Stimulated activated CD8-positive, alpha-beta memory T cell treated with anti-CD3 and anti-CD28 coated beads, Interleukin-7, amount 100 ng/mL, for 4 hours (primary cell): ENCODE results near the gene GAS2.

Source experiments
- DNase-seq, 2 donors: peaks; one replicate each; pipeline ENCODE4 v3.0.0-alpha.2; 2020; ENCODE audit warnings: low read depth in 2 of 2

Gene GAS2

DNA sequence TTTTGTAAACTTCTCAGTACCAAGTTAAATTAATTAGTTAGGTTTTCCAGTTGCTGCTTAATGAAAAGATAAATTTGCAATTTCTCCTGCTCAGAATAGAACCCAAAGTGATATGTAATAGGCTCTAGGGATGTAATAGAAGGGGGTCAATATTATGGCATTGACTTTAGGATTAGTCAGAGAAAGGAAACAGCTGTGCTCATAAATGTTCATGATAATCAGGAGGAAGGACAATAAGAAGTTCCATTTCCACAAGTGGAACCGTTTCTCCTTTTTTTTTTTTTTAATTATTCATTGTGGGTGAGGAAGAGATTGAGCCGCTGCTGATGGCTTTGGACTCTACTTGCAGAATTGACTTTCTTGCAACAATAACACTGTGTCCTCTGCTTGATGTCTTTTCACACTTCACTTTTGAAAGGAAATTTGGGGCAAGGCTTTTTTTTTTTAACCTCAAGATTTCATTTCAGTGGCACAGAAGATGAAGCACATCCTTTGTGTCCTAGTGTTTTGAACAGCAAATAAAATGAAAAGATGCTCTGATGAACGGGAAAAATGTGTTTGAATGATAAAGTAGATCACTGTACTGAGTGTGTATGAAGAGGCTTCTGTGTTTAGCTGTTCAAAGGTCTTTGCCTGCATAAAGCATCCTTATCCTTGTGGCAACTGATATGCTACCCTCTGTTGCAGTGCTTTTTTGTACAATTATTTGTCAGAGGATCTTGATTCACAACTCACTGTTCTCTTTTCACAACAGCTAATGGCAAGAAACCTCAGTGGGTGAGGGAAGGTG lies 62.4 kb downstream of the GAS2 start:
- DNase-seq, result no peak

DNA sequence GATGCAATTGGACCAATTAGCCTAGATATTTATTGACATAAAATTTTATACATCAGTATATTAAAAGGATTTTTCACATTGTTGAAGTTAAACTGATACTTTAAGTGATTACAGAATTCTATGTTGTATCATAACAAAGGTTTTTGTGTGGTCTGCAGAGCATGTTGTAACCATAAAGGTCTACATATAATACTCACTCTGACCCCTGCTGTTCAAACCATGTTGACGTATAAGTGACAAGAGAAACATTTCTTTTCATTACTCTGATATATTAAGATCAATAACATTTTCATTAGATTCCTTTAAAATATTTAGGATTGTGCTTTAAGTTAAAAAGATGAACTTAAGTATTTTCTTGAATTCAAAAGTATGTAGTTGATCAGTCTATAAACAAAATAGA lies 63.9 kb downstream of the GAS2 start:
- DNase-seq, result no peak

DNA sequence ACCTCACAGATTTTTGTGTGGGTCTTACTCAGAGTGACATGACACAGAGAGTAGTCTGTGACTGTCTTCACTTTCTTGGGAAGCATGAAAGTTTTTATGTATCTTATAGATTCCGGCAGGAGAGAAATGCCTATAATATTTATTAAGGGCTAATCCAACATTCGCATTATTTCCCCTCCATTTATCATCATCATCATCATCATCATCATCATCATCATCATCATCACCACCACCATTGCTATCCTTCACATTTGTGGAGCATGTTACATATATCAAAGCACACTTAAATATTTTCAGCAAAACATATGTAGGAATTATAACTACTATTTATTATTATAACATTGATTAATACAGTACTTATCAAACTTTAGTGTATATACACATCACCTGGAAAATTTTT lies 66.2 kb downstream of the GAS2 start:
- no peak for DNase-seq

DNA sequence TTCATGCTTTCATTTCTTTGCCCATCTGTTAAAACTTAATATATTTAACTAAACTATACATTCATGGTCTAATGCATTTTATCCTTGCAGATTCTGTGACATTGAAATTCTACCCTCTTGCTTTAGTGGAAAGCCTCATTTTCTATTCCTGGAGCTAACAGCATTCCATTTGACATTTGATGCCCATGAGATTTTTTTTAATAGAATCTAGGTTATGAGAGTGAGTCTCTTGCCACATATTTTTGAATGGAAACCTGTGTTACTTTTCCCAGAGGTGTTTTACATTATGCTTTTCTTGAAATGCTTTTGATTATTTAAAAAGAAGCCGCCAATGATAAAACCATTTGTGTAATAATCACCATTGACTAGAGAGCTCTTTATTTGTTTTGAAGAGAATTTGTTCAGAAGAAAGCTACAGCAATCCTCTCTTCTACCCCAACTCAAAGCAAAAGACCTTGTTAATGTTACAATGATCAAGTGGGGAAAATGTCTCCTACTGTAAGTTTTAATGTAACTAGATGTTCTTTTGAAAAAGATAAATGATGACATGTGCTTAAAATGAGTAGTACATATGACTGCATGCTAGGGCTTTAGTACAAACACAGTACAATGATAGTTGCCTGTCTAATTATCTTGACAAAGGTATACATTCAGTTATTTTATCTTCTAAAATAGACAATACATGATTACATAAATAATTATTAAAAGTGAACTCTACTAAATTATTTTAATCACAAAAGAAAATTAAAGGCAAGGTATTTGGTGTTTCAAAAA lies 67.3 kb downstream of the GAS2 start:
- DNase-seq, result no peak

GRCh38 chr11:22734628-22735345 lies 68.4 kb downstream of the GAS2 start:
- no peak for DNase-seq

DNA sequence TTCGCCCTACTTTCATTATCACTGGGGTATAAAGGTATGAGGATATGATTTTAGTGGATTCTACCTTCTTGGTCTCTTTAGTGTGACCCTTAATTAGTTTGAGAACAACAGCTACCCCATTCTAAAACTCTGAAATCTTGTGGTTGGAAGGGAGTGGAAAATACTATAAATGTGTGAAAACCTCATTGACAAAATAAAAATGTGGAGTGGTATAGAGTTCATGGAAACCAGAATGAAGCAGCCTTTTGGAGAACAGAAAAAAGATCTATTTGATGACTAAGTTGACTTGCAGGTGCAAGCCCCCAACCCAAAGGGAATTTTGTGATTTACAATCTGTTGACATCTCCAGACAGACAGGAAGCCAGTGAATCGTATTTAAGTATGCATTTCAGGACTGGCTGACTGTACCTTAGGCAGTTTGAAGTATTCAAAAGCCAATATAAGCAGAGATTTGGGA lies 75.8 kb downstream of the GAS2 start:
- DNase-seq, result no peak

DNA sequence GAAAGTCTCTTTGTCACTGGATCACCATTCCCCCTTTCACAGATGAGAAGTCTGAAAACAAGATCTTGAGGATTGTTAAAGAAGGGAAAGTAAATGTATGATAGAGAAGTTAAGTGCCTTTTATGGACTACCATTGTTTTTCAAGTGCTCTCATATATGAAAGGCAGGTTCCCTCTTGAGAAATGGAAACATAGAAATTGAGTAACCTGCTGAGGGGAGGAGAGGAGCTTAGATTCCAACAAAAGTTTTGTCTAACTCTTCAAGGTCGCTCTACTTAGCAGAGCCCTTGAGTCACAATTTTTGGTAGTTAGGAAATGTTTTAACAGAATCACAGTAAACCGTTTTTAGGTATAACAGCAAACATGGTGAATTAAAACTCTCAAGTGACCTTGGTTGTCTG lies 83.1 kb downstream of the GAS2 start:
- DNase-seq, result no peak

DNA sequence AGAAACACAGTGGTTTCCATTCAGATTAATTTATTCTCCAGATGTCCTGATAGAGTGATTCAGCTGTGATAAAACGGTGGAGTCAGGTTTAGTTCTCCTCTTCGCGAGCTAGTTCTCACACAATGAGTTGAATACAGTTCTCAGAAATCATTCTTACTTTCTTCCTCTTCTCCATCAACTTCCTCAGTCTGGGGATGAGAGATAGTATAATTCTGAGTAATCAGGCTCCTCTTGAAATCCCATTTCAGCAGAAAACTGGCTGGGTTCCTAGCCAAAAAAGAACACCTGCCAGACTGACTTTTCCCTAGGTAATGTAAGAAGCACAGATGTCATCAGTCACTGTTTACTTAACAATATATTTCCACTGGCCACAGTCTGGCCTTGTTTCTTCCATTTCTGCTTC lies 86.5 kb downstream of the GAS2 start:
- no peak for DNase-seq

DNA sequence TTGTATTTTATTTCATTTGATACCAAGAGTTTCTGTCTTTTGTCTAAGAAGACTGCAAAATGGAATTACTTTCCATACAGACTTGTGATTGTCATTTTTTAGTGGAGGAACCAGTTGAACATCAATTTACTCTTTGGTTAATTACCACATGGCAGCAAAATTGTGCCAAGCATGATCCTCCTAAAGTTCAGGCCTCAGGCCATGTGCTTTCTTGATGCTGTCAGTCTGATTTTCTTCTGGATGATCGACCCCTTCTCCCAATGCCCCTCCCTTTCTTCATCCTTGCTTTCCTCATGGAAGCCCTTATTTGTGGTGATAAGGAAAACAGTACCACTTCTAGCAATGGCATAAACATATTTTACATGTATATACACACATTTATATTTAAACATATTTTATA lies 87.0 kb downstream of the GAS2 start:
- DNase-seq, result no peak

GRCh38 chr11:22761066-22761465 lies 94.7 kb downstream of the GAS2 start:
- DNase-seq, result no peak

DNA sequence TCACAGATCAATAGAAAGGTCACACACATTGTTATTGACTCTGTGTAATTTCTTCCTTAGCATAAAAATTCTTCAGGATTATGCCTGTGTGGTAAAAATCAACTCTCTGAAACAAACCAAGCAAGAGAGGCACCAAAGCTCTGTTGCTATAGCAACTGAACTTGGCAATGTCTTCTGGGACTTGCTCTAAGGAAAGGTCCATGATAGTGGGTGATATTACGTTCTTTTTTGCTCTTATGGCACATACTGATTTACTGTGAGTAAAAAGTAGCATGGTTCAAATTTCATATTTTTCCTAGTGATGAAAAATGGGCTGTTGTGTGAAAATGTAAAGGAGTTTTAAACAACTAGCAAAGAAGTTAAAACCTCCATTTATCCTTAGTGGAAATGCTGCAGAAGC lies 96.8 kb downstream of the GAS2 start:
- no peak for DNase-seq

- no peak for DNase-seq
These were observed 98.3 kb downstream of the GAS2 start for GRCh38 chr11:22764735-22765134.

GRCh38 chr11:22768281-22768680 lies 101.9 kb downstream of the GAS2 start:
- no peak for DNase-seq

GRCh38 chr11:22769081-22769480 lies 102.7 kb downstream of the GAS2 start:
- no peak for DNase-seq

- DNase-seq, result no peak
These were observed 108.3 kb downstream of the GAS2 start for GRCh38 chr11:22774716-22775115.

GRCh38 chr11:22775248-22775647 lies 108.8 kb downstream of the GAS2 start:
- DNase-seq, result no peak

DNA sequence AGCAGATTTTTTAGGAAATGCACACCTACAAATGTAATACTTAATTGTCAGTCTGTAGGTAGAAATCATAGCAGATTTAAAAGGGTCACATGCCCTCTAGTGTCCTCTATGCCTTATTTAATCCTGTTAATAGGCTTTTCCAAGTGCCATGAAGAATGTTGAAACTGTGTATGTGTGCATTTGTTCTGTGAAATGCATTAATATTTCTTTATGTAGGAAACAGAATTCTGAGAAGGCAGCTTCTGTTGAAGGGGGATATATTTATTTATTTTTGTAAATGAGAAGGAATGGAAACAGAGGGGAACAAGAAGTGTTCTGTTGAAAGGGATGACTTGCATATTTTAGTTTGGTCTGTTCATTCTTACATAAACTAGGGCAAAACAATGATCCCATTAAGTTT lies 112.2 kb downstream of the GAS2 start:
- DNase-seq, result no peak

DNA sequence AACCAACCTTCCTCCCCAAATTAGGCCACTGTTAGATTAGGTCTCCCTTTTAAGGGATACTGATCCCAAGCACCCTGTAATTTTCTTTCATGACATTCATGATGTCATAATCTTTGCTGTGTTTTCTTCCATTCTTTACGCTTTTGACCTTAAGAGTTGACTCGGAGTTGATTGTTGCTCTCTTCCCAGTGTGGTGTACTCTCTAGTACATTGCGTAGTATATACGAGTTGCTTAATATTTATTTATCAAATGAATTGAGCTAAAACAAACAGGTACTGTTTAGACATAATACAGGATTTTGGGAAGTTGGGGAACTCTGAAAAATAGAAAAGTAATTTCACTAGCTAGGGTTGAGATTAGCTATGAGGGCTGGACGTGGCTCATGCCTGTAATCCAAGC lies 113.4 kb downstream of the GAS2 start:
- DNase-seq, result no peak

GRCh38 chr11:22780952-22781593 lies 114.7 kb downstream of the GAS2 start:
- no peak for DNase-seq

GRCh38 chr11:22785251-22785650 lies 118.8 kb downstream of the GAS2 start:
- no peak for DNase-seq

DNA sequence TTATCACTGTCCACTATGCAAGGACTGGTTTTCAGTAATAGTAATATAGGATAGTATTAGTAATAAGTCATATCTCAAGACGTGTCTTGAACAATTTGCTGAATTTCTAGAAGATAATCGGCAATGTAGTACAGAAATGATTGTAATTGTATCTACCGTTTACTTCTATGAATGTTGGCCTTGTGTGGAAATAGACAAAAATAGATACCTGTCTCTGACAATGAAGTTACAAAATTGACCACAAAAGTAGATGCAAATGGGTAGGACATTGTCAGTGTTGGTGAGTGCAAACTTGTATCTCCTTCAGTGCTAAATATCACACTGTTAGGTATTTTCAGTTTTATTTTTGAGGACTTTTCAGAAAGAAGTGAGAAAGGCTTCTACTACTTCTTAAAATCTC lies 120.1 kb downstream of the GAS2 start:
- no peak for DNase-seq

GRCh38 chr11:22787055-22787454 lies 120.6 kb downstream of the GAS2 start:
- DNase-seq, result no peak
